SK-N-SH (cell line): ENCODE data around the gene ZYG11A. TPM values are rescaled to one million over a fixed set of nuclear protein-coding genes. Genes with fewer than 3 reads are reported as not detected.
"Not testable (repeated sequence)": the region's sequence is repeated elsewhere in the genome, so short reads cannot be mapped to it uniquely, and the experiment has no call there.

ENCODE experiments used
- CTCF ChIA-PET: fragments of 300-600, 350-600 bp; formaldehyde crosslinking; extraction: SDS; loops from one replicate; lab custom pipeline; 2021; lab: Yijun Ruan, JAX
- POLR2A ChIA-PET: fragments of 350-600 bp; sonication (Branson Sonifier 250); formaldehyde crosslinking; extraction: SDS; loops from one replicate; lab custom pipeline; 2020; ENCODE audit warnings: antibody characterized with exemption, inconsistent platforms; lab: Yijun Ruan, JAX
- DNase-seq: peaks from one replicate; pipeline ENCODE4 v3.0.0; 2012
- H2AFZ ChIP-seq: fragments of 200-600 bp; sonication (generic); 2 replicates; pipeline ENCODE4 v1.8.1; 2016; ENCODE audit warnings: antibody characterized with exemption, mild to moderate bottlenecking, low read depth
- H3F3A ChIP-seq: fragments of 200-600 bp; sonication (generic); replicated peaks from 2 replicates; pipeline ENCODE3; 2016; ENCODE audit warnings: antibody characterized with exemption, mild to moderate bottlenecking; ENCODE audit not compliant: insufficient read depth
- H3K27ac ChIP-seq, 2 experiments: fragments of 200-500 bp in 1 of 2; fragments of 200-600 bp in 1 of 2; sonication (Bioruptor generic) in 1 of 2; sonication (generic), shearing (Covaris generic) in 1 of 2; 2 replicates each; pipeline versions ENCODE4 v1.5.1 to v1.6.1; 2014 to 2016; ENCODE audit warnings: low read depth in 2 of 2, inconsistent platforms in 1 of 2, low read length in 1 of 2, mild to moderate bottlenecking in 1 of 2, mixed read lengths in 1 of 2
- H3K27me3 ChIP-seq: fragments of 200-600 bp; sonication (generic), shearing (Covaris generic); 2 replicates; pipeline ENCODE4 v1.6.1; 2016; ENCODE audit warnings: mixed run types; ENCODE audit not compliant: insufficient read depth
- H3K36me3 ChIP-seq, 2 experiments: fragments of 200-500 bp in 1 of 2; fragments of 200-600 bp in 1 of 2; sonication (Bioruptor generic) in 1 of 2; sonication (generic) in 1 of 2; replicated peaks in 1 of 2; 2 replicates each; pipeline versions ENCODE3 to v1.5.1; 2014 to 2016; ENCODE audit warnings: low read length in 1 of 2, mild to moderate bottlenecking in 1 of 2; ENCODE audit not compliant: insufficient read depth in 2 of 2, control insufficient read depth in 1 of 2
- H3K4me1 ChIP-seq, 2 experiments: fragments of 200-500 bp in 1 of 2; fragments of 200-600 bp in 1 of 2; sonication (Bioruptor generic) in 1 of 2; sonication (generic), shearing (Covaris generic) in 1 of 2; 2 replicates each; pipeline versions ENCODE4 v1.5.1 to v1.6.1; 2014 to 2016; ENCODE audit warnings: low read depth in 1 of 2, low read length in 1 of 2, mixed run types in 1 of 2; ENCODE audit not compliant: insufficient read depth in 2 of 2, control insufficient read depth in 1 of 2
- H3K4me2 ChIP-seq: fragments of 200-600 bp; sonication (generic), shearing (Covaris generic); 2 replicates; pipeline ENCODE4 v1.6.1; 2017; ENCODE audit warnings: mixed run types
- H3K4me3 ChIP-seq, 2 experiments: fragments of 200-500 bp in 1 of 2; fragments of 200-600 bp in 1 of 2; sonication (Bioruptor generic) in 1 of 2; sonication (generic), shearing (Covaris generic) in 1 of 2; 2 replicates each; pipeline versions ENCODE4 v1.5.1 to v1.8.1; 2014 to 2016; ENCODE audit warnings: low read depth in 2 of 2, inconsistent platforms in 1 of 2, low read length in 1 of 2, mild to moderate bottlenecking in 1 of 2, mixed read lengths in 1 of 2, moderate library complexity in 1 of 2
- H3K79me2 ChIP-seq: fragments of 200-600 bp; sonication (generic); 2 replicates; pipeline ENCODE4 v1.8.1; 2017; ENCODE audit warnings: mild to moderate bottlenecking; ENCODE audit not compliant: insufficient read depth
- H3K9ac ChIP-seq: fragments of 200-600 bp; sonication (generic); 2 replicates; pipeline ENCODE4 v1.6.1; 2017; ENCODE audit warnings: mixed run types
- H3K9me2 ChIP-seq: fragments of 200-600 bp; sonication (generic); 2 replicates; pipeline ENCODE4 v1.6.1; 2017; ENCODE audit warnings: mixed run types
- H3K9me3 ChIP-seq: fragments of 200-600 bp; sonication (generic); 2 replicates; pipeline ENCODE4 v1.6.1; 2017; ENCODE audit warnings: mixed run types, mild to moderate bottlenecking, moderate library complexity
- H4K20me1 ChIP-seq: fragments of 200-600 bp; sonication (generic); 2 replicates; pipeline ENCODE4 v1.6.1; 2017; ENCODE audit warnings: mild to moderate bottlenecking, mixed run types; ENCODE audit not compliant: insufficient read depth
- NFIC ChIP-seq: IDR thresholded peaks from 2 replicates; pipeline ENCODE4 v1.4.0; 2012; ENCODE audit warnings: borderline replicate concordance
- NRF1 ChIP-seq: IDR thresholded peaks from 2 replicates; pipeline ENCODE4 v1.6.1; 2012; ENCODE audit warnings: low read depth, mild to moderate bottlenecking, low read length
- RAD21 ChIP-seq: IDR thresholded peaks from 2 replicates; pipeline ENCODE4 v1.6.1; 2012; ENCODE audit warnings: mild to moderate bottlenecking, low read length
- WGBS: methylation state at CpG from one replicate; pipeline ENCODE4 v1.1.6; 2017; ENCODE audit warnings: low lambda C conversion rate; 5-methylcytosine and 5-hydroxymethylcytosine counted together
- polyA plus RNA-seq, 3 experiments: library from polyadenylated mRNA; depleted of rRNA; stranded (reverse); fragments of >200 nt; gene quantifications; 2 replicates each; pipeline ENCODE4 v1.2.3, GENCODE V29; 2012
- TF ChIP-seq, protein P1 (sequence below): IDR thresholded peaks from 2 replicates; pipeline ENCODE4 v1.4.0; 2012; ENCODE audit warnings: low read depth

Gene ZYG11A
- polyA plus RNA-seq, 1 of the 3 experiments (the other 2 are of a cell fraction), result 0.41 TPM

DNA sequence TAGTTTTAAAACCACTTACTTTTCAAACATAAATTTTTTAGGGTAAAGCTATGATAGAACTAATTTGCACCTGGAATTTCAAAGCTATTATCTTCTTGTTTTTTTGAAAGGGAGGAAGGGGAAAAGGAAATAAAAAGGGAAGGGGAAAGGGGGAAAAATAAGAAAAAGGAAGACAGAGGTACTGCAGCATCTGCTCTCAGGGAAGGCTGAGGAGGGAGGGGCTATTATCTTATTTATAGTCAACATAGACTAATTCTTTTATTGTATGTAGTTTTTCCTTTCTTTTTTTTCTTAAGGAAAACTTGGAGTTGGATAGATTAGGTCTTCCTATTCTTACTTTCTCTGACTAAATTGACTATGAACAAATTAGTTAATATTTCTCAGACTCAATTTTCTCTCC is 41.5 kb upstream of the ZYG11A start:
- Histone ChIP-seq H3K4me1 (no peaks in the 10 kb centered on the region), H3K27me3 (no peaks in the 10 kb centered on the region), H2AFZ (no peak overlapping the region), H3K79me2 (no peaks in the 10 kb centered on the region), H3F3A (peaks cover 13% of the 10 kb centered on the region), H3K36me3 (peaks cover 13 to 43% of the 10 kb centered on the region in 2 experiments), H3K4me3 (no peak overlapping the region), H4K20me1 (no peaks in the 10 kb centered on the region), H3K9me2 (no peaks in the 10 kb centered on the region), H3K4me2 (no peak overlapping the region), H3K9ac (no peak overlapping the region), H3K9me3 (no peaks in the 10 kb centered on the region), H3K27ac (no peak overlapping the region)
- DNase-seq, result no peak
- POLR2A ChIA-PET, result interaction anchor here (0.6 kb wide), 1 partner anchor 98 kb away, joined by 6 read pairs; no protein-coding TSS in a partner anchor
- CTCF ChIA-PET, result interaction anchor here (0.8 to 1.6 kb wide), 3 partner anchors 10 to 22 kb away, joined by 3 to 4 read pairs (median 3); no protein-coding TSS in a partner anchor
- TF ChIP-seq NRF1, result no peak

DNA sequence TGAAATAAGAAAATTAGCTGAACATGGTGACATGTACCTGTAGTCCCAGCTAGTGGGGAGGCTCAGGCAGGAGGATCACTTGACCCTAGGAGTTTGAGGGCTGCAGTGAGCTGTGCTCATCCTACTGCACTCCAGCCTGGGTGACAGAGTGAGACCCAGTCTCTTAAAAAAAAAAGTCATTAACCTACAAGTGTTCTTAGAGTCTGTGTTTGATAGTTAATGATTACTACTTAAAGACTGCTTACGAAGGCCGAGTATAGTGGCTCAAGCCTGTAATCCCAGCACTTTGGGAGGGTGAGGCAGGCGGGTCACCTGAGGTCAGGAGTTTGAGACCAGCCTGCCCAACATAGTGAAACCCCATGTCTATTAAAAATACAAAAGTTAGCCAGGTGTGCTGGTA is 38.5 kb upstream of the ZYG11A start:
- H3K4me1 ChIP-seq, H3K27ac ChIP-seq, H4K20me1 ChIP-seq, H3K79me2 ChIP-seq, H3K4me2 ChIP-seq, H3K9me2 ChIP-seq, POLR2A ChIA-PET, H2AFZ ChIP-seq, H3K4me3 ChIP-seq, H3F3A ChIP-seq, H3K9ac ChIP-seq, H3K27me3 ChIP-seq, H3K9me3 ChIP-seq, DNase-seq: not testable (repeated sequence)
- 95% methylated on average over 3 of the region's 3 CpGs for WGBS
- CTCF ChIA-PET, result interaction anchor here (1.2 kb wide), 1 partner anchor 22 kb away, joined by 6 read pairs; no protein-coding TSS in a partner anchor
- H3K36me3 ChIP-seq, result peaks cover 8 to 44% of the 10 kb centered on the region in 2 experiments

DNA sequence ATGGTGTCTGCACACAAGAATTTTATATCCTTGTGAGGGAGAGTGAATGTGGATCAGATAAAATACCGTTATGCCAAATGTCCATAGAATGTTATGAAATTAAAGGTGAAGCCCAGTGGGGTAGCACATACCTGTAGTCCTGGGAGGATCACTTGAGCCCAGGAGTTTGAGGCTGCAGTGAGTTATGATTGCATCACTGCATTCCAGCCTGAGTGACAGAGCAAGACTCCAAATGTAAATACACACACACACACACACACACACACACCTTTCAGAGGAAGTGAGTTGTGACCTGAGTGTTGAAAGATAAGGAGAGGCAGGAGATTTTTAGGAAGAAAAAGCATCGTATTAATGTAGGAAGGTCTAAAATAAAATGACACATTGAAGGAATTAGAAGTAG is 28.1 kb upstream of the ZYG11A start:
- Histone ChIP-seq H2AFZ (no peak overlapping the region), H3K9me2 (no peaks in the 10 kb centered on the region), H3K9me3 (no peaks in the 10 kb centered on the region), H3K27ac (no peak overlapping the region), H3K4me3 (no peak overlapping the region), H3K27me3 (no peaks in the 10 kb centered on the region), H3F3A (peaks cover 4% of the 10 kb centered on the region), H3K36me3 (peaks cover 18 to 39% of the 10 kb centered on the region in 2 experiments), H3K4me2 (no peak overlapping the region), H3K4me1 (no peaks in the 10 kb centered on the region), H4K20me1 (no peaks in the 10 kb centered on the region), H3K79me2 (no peaks in the 10 kb centered on the region), H3K9ac (no peak overlapping the region)
- no peak for TF ChIP-seq RAD21
- no peak for TF ChIP-seq NFIC
- TF ChIP-seq, protein P1, sequence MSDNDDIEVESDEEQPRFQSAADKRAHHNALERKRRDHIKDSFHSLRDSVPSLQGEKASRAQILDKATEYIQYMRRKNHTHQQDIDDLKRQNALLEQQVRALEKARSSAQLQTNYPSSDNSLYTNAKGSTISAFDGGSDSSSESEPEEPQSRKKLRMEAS, result no peak
- DNase-seq, result no peak
- ChIA-PET POLR2A (no interaction called here), CTCF (interaction anchor here (1.5 kb wide), 1 partner anchor 27 kb away, joined by 3 read pairs; no protein-coding TSS in a partner anchor)
- 93% methylated on average over 2 of the region's 2 CpGs for WGBS

DNA sequence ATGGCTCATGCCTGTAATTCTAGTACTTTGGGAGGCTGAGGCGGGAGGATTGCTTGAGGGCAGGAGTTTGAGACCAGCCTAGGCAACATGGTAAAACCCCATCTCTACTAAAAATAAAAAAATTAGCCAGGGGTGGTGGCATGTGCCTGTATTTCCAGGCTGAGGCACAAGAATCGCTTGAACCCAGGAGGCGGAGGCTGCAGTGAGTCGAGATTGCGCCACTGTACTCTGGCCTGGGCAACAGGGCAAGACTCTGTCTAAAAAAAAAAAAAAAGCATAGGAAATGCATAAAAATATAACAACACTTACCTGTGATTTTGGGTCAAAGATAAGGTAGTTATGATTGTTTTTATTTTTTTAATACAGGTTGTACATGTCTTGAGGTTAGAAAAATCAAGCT is 21.7 kb upstream of the ZYG11A start:
- H3K27ac ChIP-seq, H3K9me3 ChIP-seq, H3K79me2 ChIP-seq, POLR2A ChIA-PET, H3K4me3 ChIP-seq, CTCF ChIA-PET, H3K4me2 ChIP-seq, H4K20me1 ChIP-seq, H3K27me3 ChIP-seq, H3K9ac ChIP-seq, H3K9me2 ChIP-seq, DNase-seq, H3F3A ChIP-seq, H3K4me1 ChIP-seq, H2AFZ ChIP-seq: not testable (repeated sequence)
- peaks cover 24 to 33% of the 10 kb centered on the region in 2 experiments for H3K36me3 ChIP-seq
- WGBS, result 94% methylated on average over 5 of the region's 5 CpGs
